Keratinocyte (primary cell): ENCODE data around the gene LLGL1.

Source experiments
- EZH2 ChIP-seq: IDR thresholded peaks from one replicate; pipeline ENCODE4 v1.6.1; 2012; ENCODE audit warnings: inconsistent platforms, mild to moderate bottlenecking, low read length, moderate library complexity
- TF ChIP-seq, protein P1 (sequence below), 3 experiments: IDR thresholded peaks in 1 of 3; conservative IDR thresholded peaks in 1 of 3; optimal IDR thresholded peaks in 1 of 3; 2 replicates in 2 of 3; 3 replicates in 1 of 3; pipeline versions ENCODE3 to v1.5.1; 2011; ENCODE audit warnings: low read length in 3 of 3, mild to moderate bottlenecking in 3 of 3, moderate library complexity in 2 of 3, control low read depth in 1 of 3, inconsistent platforms in 1 of 3; ENCODE audit not compliant: insufficient read depth in 2 of 3; ENCODE audit errors: extremely low read depth in 1 of 3

DNA sequence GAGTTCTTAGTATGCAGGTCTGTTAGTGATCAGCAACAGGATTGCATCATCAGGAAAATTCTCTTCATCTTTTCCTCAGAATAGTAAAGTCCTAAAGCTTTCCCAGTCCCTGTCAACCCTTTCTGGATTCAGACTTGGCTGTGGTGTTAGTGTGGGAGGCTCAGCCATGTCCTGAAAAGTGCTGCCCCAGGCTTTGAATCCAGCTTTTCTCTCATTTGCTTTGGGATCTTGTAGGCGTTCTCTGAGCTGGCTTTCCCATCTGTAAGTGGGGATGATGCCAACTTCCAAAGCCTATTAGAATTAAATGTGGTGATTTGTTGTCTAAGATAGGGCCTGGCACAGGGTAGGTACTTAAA, 38.8 kb upstream of the LLGL1 start:
- TF ChIP-seq, protein P1, sequence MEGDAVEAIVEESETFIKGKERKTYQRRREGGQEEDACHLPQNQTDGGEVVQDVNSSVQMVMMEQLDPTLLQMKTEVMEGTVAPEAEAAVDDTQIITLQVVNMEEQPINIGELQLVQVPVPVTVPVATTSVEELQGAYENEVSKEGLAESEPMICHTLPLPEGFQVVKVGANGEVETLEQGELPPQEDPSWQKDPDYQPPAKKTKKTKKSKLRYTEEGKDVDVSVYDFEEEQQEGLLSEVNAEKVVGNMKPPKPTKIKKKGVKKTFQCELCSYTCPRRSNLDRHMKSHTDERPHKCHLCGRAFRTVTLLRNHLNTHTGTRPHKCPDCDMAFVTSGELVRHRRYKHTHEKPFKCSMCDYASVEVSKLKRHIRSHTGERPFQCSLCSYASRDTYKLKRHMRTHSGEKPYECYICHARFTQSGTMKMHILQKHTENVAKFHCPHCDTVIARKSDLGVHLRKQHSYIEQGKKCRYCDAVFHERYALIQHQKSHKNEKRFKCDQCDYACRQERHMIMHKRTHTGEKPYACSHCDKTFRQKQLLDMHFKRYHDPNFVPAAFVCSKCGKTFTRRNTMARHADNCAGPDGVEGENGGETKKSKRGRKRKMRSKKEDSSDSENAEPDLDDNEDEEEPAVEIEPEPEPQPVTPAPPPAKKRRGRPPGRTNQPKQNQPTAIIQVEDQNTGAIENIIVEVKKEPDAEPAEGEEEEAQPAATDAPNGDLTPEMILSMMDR (optimal IDR thresholded peaks at IDR 0.05 in 1 of 3, IDR thresholded peaks at IDR 0.05 in 1 of 3, conservative IDR thresholded peaks at IDR 0.05 in 1 of 3; ENCODE audit: extremely low read depth in 1 of 3, insufficient read depth in 2 of 3, low read length in 3 of 3): no peak
- no peak for TF ChIP-seq EZH2
